ENCODE measurements around the gene ZNF181. TPM values are rescaled to one million over a fixed set of nuclear protein-coding genes. Genes with fewer than 3 reads are reported as not detected.

ZNF181 gene
- total RNA-seq, 1 experiment from 2014 or later: 8.2 TPM

GRCh38 chr19:34744896-34745690 lies 11.1 kb downstream of the ZNF181 start:
- DNase-seq: no peak
- Mint-ChIP-seq H3K27me3 (ENCODE audit: low read depth) (no peaks in the 10 kb centered on the region), H3K27ac (peak overlapping the region in 1 of 3 experiments; percentile 2; a peak in 1 of 7 replicates), H3K4me3 (no peak overlapping the region), H3K4me1 (peaks cover 0 to 5% of the 10 kb centered on the region in 2 experiments; a peak in 2 of 4 replicates), H3K9me3 (peaks cover 48 to 56% of the 10 kb centered on the region in 2 experiments), H3K36me3 (ENCODE audit: insufficient read depth in 1 of 3, low read depth in 3 of 3) (peaks cover 11 to 21% (median 14%) of the 10 kb centered on the region in 3 experiments)
- no peak overlapping the region for H3K9ac ChIP-seq (ENCODE audit: extremely low read depth, insufficient read length, low read length)
- no peak overlapping the region for H4K5ac ChIP-seq (ENCODE audit: insufficient read length, low read depth, low read length)
- H4K91ac ChIP-seq (ENCODE audit: insufficient read length, low read depth, low read length): no peak overlapping the region
- no peak overlapping the region for H2AFZ ChIP-seq (ENCODE audit: low read length)
- H3K56ac ChIP-seq (ENCODE audit: insufficient read length, low read depth, low read length): no peak overlapping the region
- TF ChIP-seq, protein P1, sequence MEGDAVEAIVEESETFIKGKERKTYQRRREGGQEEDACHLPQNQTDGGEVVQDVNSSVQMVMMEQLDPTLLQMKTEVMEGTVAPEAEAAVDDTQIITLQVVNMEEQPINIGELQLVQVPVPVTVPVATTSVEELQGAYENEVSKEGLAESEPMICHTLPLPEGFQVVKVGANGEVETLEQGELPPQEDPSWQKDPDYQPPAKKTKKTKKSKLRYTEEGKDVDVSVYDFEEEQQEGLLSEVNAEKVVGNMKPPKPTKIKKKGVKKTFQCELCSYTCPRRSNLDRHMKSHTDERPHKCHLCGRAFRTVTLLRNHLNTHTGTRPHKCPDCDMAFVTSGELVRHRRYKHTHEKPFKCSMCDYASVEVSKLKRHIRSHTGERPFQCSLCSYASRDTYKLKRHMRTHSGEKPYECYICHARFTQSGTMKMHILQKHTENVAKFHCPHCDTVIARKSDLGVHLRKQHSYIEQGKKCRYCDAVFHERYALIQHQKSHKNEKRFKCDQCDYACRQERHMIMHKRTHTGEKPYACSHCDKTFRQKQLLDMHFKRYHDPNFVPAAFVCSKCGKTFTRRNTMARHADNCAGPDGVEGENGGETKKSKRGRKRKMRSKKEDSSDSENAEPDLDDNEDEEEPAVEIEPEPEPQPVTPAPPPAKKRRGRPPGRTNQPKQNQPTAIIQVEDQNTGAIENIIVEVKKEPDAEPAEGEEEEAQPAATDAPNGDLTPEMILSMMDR (conservative IDR thresholded peaks at IDR 0.05): no peak
- H2BK20ac ChIP-seq (ENCODE audit: low read depth, low read length, poor library complexity, severe bottlenecking): no peak overlapping the region
- H3K27me3 ChIP-seq (ENCODE audit: insufficient read depth, low read length): no peaks in the 10 kb centered on the region
- no peaks in the 10 kb centered on the region for H3K23me2 ChIP-seq (ENCODE audit: insufficient read length, low read depth, low read length, poor library complexity, severe bottlenecking)
- no peak overlapping the region for H3T11ph ChIP-seq (ENCODE audit: low read length)
- H2BK15ac ChIP-seq (ENCODE audit: low read depth, low read length): no peak overlapping the region
- no peak overlapping the region for H2BK120ac ChIP-seq (ENCODE audit: low read depth, low read length, poor library complexity, severe bottlenecking)
- no peak overlapping the region for H3K14ac ChIP-seq (ENCODE audit: insufficient read depth, low read length)
- no peak overlapping the region for H2AK5ac ChIP-seq (ENCODE audit: insufficient read length, low read length)
- H3K4ac ChIP-seq (ENCODE audit: low read depth, low read length): no peak overlapping the region
- H3K9me3 ChIP-seq (ENCODE audit: control insufficient read depth, low read depth, low read length): no peaks in the 10 kb centered on the region
- WGBS (ENCODE audit: extremely low coverage, insufficient read length, low lambda C conversion rate): no CpG with 5 or more reads among the region's 3 CpGs
- H3K4me2 ChIP-seq (ENCODE audit: insufficient read depth, insufficient read length, low read length): no peak overlapping the region
- H2BK12ac ChIP-seq (ENCODE audit: insufficient read length, low read depth, low read length): no peak overlapping the region
- H3K27ac ChIP-seq (ENCODE audit: insufficient read length, low read depth, low read length): no peak overlapping the region
- no peak overlapping the region for H2BK5ac ChIP-seq (ENCODE audit: insufficient read length, low read length)
- no peaks in the 10 kb centered on the region for H4K20me1 ChIP-seq (ENCODE audit: control insufficient read depth, insufficient read depth, insufficient read length)
- H4K8ac ChIP-seq (replicated peaks; ENCODE audit: insufficient read length, low read depth, low read length): no peak overlapping the region
- no peak overlapping the region for H3K23ac ChIP-seq (ENCODE audit: insufficient read length, low read depth, low read length)
- no peak overlapping the region for H3K18ac ChIP-seq (ENCODE audit: insufficient read length, low read depth, low read length)
- H3K4me1 ChIP-seq (ENCODE audit: insufficient read depth, low read length): no peaks in the 10 kb centered on the region
- no peaks in the 10 kb centered on the region for H3K79me2 ChIP-seq (ENCODE audit: insufficient read depth, low read length)
- H3K79me1 ChIP-seq (ENCODE audit: insufficient read depth, low read depth, low read length, poor library complexity, severe bottlenecking): no peaks in the 10 kb centered on the region
